Ishikawa (cell line): ENCODE measurements around the gene KCNAB2.

Experiments
- CEBPB ChIP-seq: IDR thresholded peaks from 2 replicates; pipeline ENCODE4 v1.6.1; 2012
- CREB1 ChIP-seq: IDR thresholded peaks from 2 replicates; pipeline ENCODE4 v1.6.1; 2012; ENCODE audit warnings: low read depth
- EGR1 ChIP-seq: IDR thresholded peaks from 2 replicates; pipeline ENCODE4 v1.6.1; 2012
- EP300 ChIP-seq: IDR thresholded peaks from 2 replicates; pipeline ENCODE4 v1.6.1; 2012; ENCODE audit warnings: borderline replicate concordance
- FOXM1 ChIP-seq: IDR thresholded peaks from 2 replicates; pipeline ENCODE4 v1.6.1; 2012; ENCODE audit warnings: low read depth, borderline replicate concordance
- MAX ChIP-seq: IDR thresholded peaks from 2 replicates; pipeline ENCODE4 v1.6.1; 2012
- NFIC ChIP-seq: IDR thresholded peaks from 2 replicates; pipeline ENCODE4 v1.6.1; 2012
- RAD21 ChIP-seq: IDR thresholded peaks from 2 replicates; pipeline ENCODE4 v1.6.1; 2012; ENCODE audit warnings: low read depth
- REST ChIP-seq: IDR thresholded peaks from 2 replicates; pipeline ENCODE4 v1.6.1; 2012; ENCODE audit warnings: low read depth, mild to moderate bottlenecking
- TAF1 ChIP-seq: IDR thresholded peaks from 2 replicates; pipeline ENCODE4 v1.6.1; 2012; ENCODE audit warnings: low read depth, mild to moderate bottlenecking
- TCF12 ChIP-seq: IDR thresholded peaks from 2 replicates; pipeline ENCODE4 v1.6.1; 2012; ENCODE audit warnings: low read depth
- TEAD4 ChIP-seq: IDR thresholded peaks from 2 replicates; pipeline ENCODE4 v1.6.1; 2012
- USF1 ChIP-seq: IDR thresholded peaks from 2 replicates; pipeline ENCODE4 v1.6.1; 2012
- YY1 ChIP-seq: IDR thresholded peaks from 2 replicates; pipeline ENCODE4 v1.6.1; 2012; ENCODE audit warnings: low read depth
- ZBTB7A ChIP-seq: IDR thresholded peaks from 2 replicates; pipeline ENCODE4 v1.6.1; 2012; ENCODE audit warnings: low read depth

KCNAB2 gene

GRCh38 chr1:6133146-6133895 is 87.6 kb downstream of the KCNAB2 start:
- no peak for TF ChIP-seq EGR1
- TF ChIP-seq CEBPB = no peak
- TF ChIP-seq TCF12 = no peak
- no peak for TF ChIP-seq MAX
- no peak for TF ChIP-seq USF1

GRCh38 chr1:6134206-6134605 is 88.5 kb downstream of the KCNAB2 start:
- TF ChIP-seq ZBTB7A = no peak
- TF ChIP-seq YY1 = no peak
- no peak for TF ChIP-seq MAX
- TF ChIP-seq RAD21 = no peak
- TF ChIP-seq EGR1 = no peak
- no peak for TF ChIP-seq USF1
- TF ChIP-seq REST = no peak
- TF ChIP-seq CREB1 = no peak
- no peak for TF ChIP-seq NFIC
- no peak for TF ChIP-seq TAF1
- no peak for TF ChIP-seq TCF12
- TF ChIP-seq EP300 = no peak
- no peak for TF ChIP-seq FOXM1
- no peak for TF ChIP-seq TEAD4
- no peak for TF ChIP-seq CEBPB

- TF ChIP-seq REST = no peak
These were observed 89.2 kb downstream of the KCNAB2 start for GRCh38 chr1:6134741-6135510.

- TF ChIP-seq USF1 = no peak
- TF ChIP-seq REST = no peak
- no peak for TF ChIP-seq CEBPB
- TF ChIP-seq ZBTB7A = no peak
- no peak for TF ChIP-seq EP300
- TF ChIP-seq TAF1 = no peak
These were observed 91.0 kb downstream of the KCNAB2 start for GRCh38 chr1:6136516-6137220.
